Stomach (tissue), 4 donors: ENCODE results near the gene HEXIM1.

Source experiments
- POLR2AphosphoS5 ChIP-seq, 3 donors: sonication (generic); formaldehyde crosslinking; IDR thresholded peaks; one replicate each; pipeline ENCODE4 v1.6.1; 2016; ENCODE audit warnings: antibody characterized with exemption in 3 of 3
- TF ChIP-seq, protein P1 (sequence below), 7 experiments: fragments of 450-650 bp in 4 of 7; fragments of 200-600 bp in 3 of 7; sonication (generic) in 3 of 7; IDR thresholded peaks; one replicate each; pipeline ENCODE4 v1.5.1; 2016 to 2019; ENCODE audit warnings: antibody characterized with exemption in 7 of 7, control low read depth in 2 of 7, mild to moderate bottlenecking in 1 of 7

DNA sequence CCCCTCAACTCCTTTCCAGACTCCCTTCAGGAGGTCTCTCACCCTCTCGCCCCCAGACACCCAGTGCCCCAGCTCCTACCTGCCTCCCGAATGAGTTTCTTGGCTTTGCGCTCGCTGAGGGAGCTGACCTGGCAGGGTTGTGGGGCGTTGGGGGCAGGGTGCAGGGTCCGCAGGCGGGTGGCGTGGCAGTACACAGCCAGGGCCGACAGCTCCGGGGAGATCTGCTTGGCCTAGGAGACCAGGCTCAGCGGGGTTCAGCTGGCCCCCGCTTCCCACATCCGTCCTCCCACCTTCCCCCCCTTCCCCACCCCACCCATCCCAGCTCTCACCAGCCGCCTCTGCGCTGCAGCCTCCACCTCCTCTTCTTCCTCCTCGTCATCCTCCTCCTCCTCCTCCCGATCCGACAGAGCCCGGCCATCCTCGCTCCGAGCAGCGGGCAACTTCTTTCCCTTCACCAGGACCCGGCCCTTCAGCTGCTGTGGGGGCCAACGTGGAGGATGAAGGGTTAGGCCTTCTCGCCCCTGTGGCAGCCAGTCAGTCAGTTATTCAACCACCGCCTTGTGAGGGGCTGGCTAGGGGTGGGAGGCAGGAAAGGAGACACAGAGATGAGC, 33.2 kb upstream of the HEXIM1 start:
- no peak for TF ChIP-seq POLR2AphosphoS5 (IDR thresholded peaks at IDR 0.05)
- TF ChIP-seq, protein P1, sequence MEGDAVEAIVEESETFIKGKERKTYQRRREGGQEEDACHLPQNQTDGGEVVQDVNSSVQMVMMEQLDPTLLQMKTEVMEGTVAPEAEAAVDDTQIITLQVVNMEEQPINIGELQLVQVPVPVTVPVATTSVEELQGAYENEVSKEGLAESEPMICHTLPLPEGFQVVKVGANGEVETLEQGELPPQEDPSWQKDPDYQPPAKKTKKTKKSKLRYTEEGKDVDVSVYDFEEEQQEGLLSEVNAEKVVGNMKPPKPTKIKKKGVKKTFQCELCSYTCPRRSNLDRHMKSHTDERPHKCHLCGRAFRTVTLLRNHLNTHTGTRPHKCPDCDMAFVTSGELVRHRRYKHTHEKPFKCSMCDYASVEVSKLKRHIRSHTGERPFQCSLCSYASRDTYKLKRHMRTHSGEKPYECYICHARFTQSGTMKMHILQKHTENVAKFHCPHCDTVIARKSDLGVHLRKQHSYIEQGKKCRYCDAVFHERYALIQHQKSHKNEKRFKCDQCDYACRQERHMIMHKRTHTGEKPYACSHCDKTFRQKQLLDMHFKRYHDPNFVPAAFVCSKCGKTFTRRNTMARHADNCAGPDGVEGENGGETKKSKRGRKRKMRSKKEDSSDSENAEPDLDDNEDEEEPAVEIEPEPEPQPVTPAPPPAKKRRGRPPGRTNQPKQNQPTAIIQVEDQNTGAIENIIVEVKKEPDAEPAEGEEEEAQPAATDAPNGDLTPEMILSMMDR (IDR thresholded peaks at IDR 0.05) = no peak
